ENCODE measurements around the gene MLST8. TPM values are rescaled to one million over a fixed set of nuclear protein-coding genes. Genes with fewer than 3 reads are reported as not detected.

MLST8 gene
- total RNA-seq, 1 donor: 30.8 TPM

GRCh38 chr16:2161911-2162310 lies 43.3 kb upstream of the MLST8 start:
- Histone ChIP-seq H2AFZ (ENCODE audit: low read length) (no peak overlapping the region), H3K4me3 (ENCODE audit: insufficient read depth, low read length) (no peak overlapping the region), H3K27ac (ENCODE audit: low read depth, low read length) (peak overlapping the region; percentile 53), H3K27me3 (ENCODE audit: insufficient read depth, low read length) (no peaks in the 10 kb centered on the region), H3K79me2 (ENCODE audit: insufficient read depth, low read length) (peaks cover 96% of the 10 kb centered on the region), H3K4me2 (ENCODE audit: insufficient read depth, low read length) (no peak overlapping the region), H3K4me1 (ENCODE audit: insufficient read depth, low read length) (peaks cover 37% of the 10 kb centered on the region), H3K36me3 (ENCODE audit: insufficient read depth, low read length) (peaks cover 7% of the 10 kb centered on the region), H3K9me3 (ENCODE audit: low read depth, low read length) (no peaks in the 10 kb centered on the region), H4K20me1 (ENCODE audit: insufficient read depth, low read length) (peaks cover 63% of the 10 kb centered on the region)
- no peak for DNase-seq (ENCODE audit: insufficient read length, low spot score, missing footprints)
- TF ChIP-seq CTCF (IDR thresholded peaks at IDR 0.05; ENCODE audit: extremely low read depth, low read depth, low read length): no peak

- DNase-seq (ENCODE audit: insufficient read length, low spot score, missing footprints): no peak
- TF ChIP-seq CTCF (IDR thresholded peaks at IDR 0.05; ENCODE audit: extremely low read depth, low read depth, low read length): no peak
- no peak overlapping the region for H3K4me2 ChIP-seq (ENCODE audit: insufficient read depth, low read length)
- peaks cover 59% of the 10 kb centered on the region for H4K20me1 ChIP-seq (ENCODE audit: insufficient read depth, low read length)
- peaks cover 96% of the 10 kb centered on the region for H3K79me2 ChIP-seq (ENCODE audit: insufficient read depth, low read length)
- peaks cover 29% of the 10 kb centered on the region for H3K4me1 ChIP-seq (ENCODE audit: insufficient read depth, low read length)
- H2AFZ ChIP-seq (ENCODE audit: low read length): no peak overlapping the region
- peaks cover 10% of the 10 kb centered on the region for H3K36me3 ChIP-seq (ENCODE audit: insufficient read depth, low read length)
- H3K27me3 ChIP-seq (ENCODE audit: insufficient read depth, low read length): no peaks in the 10 kb centered on the region
- no peaks in the 10 kb centered on the region for H3K9me3 ChIP-seq (ENCODE audit: low read depth, low read length)
- no peak overlapping the region for H3K27ac ChIP-seq (ENCODE audit: low read depth, low read length)
- H3K4me3 ChIP-seq (ENCODE audit: insufficient read depth, low read length): no peak overlapping the region
Measured at GRCh38 chr16:2162676-2163118, 42.6 kb upstream of the MLST8 start.

GRCh38 chr16:2163211-2163881 lies 41.9 kb upstream of the MLST8 start:
- H3K36me3 ChIP-seq (ENCODE audit: insufficient read depth, low read length): peaks cover 14% of the 10 kb centered on the region
- peaks cover 54% of the 10 kb centered on the region for H4K20me1 ChIP-seq (ENCODE audit: insufficient read depth, low read length)
- no peaks in the 10 kb centered on the region for H3K27me3 ChIP-seq (ENCODE audit: insufficient read depth, low read length)
- H3K4me2 ChIP-seq (ENCODE audit: insufficient read depth, low read length): no peak overlapping the region
- no peak for DNase-seq (ENCODE audit: insufficient read length, low spot score, missing footprints)
- no peak for TF ChIP-seq CTCF (IDR thresholded peaks at IDR 0.05; ENCODE audit: extremely low read depth, low read depth, low read length)
- H2AFZ ChIP-seq (ENCODE audit: low read length): no peak overlapping the region
- H3K9me3 ChIP-seq (ENCODE audit: low read depth, low read length): no peaks in the 10 kb centered on the region
- H3K79me2 ChIP-seq (ENCODE audit: insufficient read depth, low read length): peaks cover 95% of the 10 kb centered on the region
- H3K4me3 ChIP-seq (ENCODE audit: insufficient read depth, low read length): no peak overlapping the region
- H3K27ac ChIP-seq (ENCODE audit: low read depth, low read length): no peak overlapping the region
- peaks cover 23% of the 10 kb centered on the region for H3K4me1 ChIP-seq (ENCODE audit: insufficient read depth, low read length)

- Histone ChIP-seq H2AFZ (ENCODE audit: low read length) (no peak overlapping the region), H3K9me3 (ENCODE audit: low read depth, low read length) (no peaks in the 10 kb centered on the region), H3K27me3 (ENCODE audit: insufficient read depth, low read length) (no peaks in the 10 kb centered on the region), H4K20me1 (ENCODE audit: insufficient read depth, low read length) (peaks cover 46% of the 10 kb centered on the region), H3K4me3 (ENCODE audit: insufficient read depth, low read length) (no peak overlapping the region), H3K4me1 (ENCODE audit: insufficient read depth, low read length) (peaks cover under 1% of the 10 kb centered on the region), H3K79me2 (ENCODE audit: insufficient read depth, low read length) (peaks cover 73% of the 10 kb centered on the region), H3K27ac (ENCODE audit: low read depth, low read length) (no peak overlapping the region), H3K36me3 (ENCODE audit: insufficient read depth, low read length) (peaks cover 16% of the 10 kb centered on the region), H3K4me2 (ENCODE audit: insufficient read depth, low read length) (no peak overlapping the region)
- no peak for DNase-seq (ENCODE audit: insufficient read length, low spot score, missing footprints)
- TF ChIP-seq CTCF (IDR thresholded peaks at IDR 0.05; ENCODE audit: extremely low read depth, low read depth, low read length): no peak
Measured at GRCh38 chr16:2165861-2166260, 39.4 kb upstream of the MLST8 start.

All from osteoblast (primary cell).